Activated CD4-positive, CD25-positive, alpha-beta regulatory T cell treated with anti-CD3 and anti-CD28 coated beads, Interleukin-2, amount 50 U/mL, for 24 hours (primary cell): Measurements from ENCODE around the gene MYO18A.
"Not testable (repeated sequence)": the region's sequence is repeated elsewhere in the genome, so short reads cannot be mapped to it uniquely, and the experiment has no call there.

ENCODE experiments used
- ATAC-seq, 2 donors: fragments of 150-1000 bp; cut with Tn5 transposase; one replicate each; pipeline ENCODE4 v1.10.0; 2021; ENCODE audit warnings: mild to moderate bottlenecking in 1 of 2, moderate library complexity in 1 of 2

Gene MYO18A

GRCh38 chr17:29147228-29147627 lies 33.0 kb downstream of the MYO18A start:
- not testable (repeated sequence) for ATAC-seq

DNA sequence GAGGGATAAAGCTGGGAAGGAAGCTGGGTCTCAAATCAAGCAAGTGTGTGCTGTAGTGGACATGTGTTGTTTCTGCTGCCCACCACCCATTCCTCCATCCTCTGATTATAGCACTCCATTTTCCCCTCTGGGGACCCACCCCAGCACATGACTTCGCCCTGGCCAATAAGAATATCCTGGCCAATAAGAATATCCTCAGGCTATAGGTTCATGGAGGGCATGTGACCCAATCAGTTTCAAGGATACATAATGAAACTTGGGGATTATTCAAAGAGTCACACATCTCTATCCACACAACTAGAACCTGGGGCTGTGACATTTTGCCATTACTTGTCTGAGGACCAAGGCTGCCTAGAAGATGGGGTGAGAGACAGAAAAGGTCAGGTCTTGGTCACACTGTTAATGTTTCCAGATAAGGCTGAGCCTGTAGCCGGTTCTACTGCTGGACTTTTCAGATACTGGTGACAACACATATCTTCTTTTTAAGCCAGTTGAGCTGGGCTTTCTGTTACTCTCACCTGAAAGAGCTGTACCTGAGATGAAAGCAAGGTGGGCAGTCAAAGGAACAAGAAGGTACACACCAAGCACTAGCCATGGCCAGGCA lies 33.7 kb downstream of the MYO18A start:
- ATAC-seq: no peak

DNA sequence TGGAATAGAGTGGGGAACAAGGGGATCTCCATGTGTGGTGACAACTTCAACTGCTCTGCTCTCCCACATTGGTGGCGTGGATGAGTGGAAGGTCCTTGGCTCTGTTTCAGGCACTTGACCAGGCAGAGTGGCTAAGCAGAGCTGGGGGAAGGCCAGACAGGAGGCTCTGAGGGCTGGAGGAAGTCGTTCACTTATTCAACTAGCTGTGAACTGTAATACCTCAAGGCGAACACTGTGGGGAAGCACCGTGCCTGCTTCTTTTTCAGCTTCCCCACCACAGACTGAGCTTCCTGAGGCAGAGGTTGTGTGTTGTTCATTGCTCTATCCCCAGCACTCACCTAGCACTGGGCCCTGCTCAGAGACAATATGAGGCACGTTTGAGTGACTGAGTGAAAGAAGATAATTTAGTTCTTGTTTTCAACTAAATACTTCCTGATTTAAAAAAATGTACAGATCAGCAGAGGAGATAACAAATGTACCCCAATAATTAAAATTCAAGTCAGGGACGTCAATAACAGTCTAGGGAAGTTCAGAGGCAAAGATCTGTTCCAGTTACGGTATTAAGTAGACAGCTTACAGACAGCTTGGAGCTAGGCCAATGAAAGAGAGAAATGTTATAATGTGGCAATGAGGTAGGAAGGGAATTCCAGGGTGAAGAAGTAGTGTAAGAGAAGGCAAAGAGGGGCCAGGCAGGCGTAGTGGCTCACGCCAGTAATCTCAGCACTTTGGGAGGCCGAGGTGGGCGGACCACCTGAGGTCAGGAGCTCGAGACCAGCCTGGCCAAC lies 34.7 kb downstream of the MYO18A start:
- peak; percentile 56 to 62 for ATAC-seq

GRCh38 chr17:29143894-29144293 lies 36.3 kb downstream of the MYO18A start:
- ATAC-seq: no peak

- ATAC-seq: no peak
Measured at GRCh38 chr17:29141514-29141876, 38.7 kb downstream of the MYO18A start.

DNA sequence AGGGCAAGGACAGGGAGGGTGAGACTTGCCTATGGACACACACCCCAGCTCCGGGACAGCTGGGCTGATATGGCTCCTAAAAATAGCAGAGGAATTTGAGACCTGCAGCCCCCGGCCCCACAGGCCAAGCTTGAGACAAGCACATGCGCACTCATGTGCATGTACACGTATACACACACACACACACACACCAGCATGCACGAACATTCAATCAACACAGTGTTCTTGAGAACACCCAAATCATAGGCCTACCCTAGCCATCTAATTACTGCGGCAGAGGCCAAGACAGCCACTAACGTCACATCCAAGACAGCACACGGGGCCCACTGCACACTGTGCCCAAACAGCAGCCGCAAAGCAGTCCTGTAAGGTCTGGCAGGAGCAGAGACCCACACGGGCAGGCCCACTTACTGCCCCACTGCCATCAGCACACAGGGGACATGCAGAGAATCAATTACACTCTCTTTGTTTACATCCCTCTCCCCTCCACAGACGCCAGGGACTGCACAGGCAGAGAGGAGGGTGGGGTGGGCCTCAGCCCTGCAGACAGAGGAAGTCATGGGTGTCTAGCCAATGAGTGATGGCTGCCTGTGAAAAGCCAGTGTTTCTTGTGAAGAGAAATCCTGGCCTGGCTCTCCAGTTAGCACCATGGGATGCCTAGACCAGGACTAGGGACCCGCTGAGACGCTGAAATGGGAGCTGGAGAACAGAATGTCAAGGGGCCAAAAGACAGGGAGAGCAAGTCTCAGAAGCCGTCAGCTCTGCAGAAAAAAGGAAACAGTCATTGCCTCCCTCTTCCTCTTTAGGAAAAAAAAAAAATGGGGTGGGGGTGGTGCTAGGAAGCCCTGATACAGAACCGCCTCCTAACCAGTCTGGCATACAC lies 39.3 kb downstream of the MYO18A start:
- ATAC-seq: no peak

GRCh38 chr17:29140051-29140621 lies 40.1 kb downstream of the MYO18A start:
- ATAC-seq: peak; percentile 61 to 68

DNA sequence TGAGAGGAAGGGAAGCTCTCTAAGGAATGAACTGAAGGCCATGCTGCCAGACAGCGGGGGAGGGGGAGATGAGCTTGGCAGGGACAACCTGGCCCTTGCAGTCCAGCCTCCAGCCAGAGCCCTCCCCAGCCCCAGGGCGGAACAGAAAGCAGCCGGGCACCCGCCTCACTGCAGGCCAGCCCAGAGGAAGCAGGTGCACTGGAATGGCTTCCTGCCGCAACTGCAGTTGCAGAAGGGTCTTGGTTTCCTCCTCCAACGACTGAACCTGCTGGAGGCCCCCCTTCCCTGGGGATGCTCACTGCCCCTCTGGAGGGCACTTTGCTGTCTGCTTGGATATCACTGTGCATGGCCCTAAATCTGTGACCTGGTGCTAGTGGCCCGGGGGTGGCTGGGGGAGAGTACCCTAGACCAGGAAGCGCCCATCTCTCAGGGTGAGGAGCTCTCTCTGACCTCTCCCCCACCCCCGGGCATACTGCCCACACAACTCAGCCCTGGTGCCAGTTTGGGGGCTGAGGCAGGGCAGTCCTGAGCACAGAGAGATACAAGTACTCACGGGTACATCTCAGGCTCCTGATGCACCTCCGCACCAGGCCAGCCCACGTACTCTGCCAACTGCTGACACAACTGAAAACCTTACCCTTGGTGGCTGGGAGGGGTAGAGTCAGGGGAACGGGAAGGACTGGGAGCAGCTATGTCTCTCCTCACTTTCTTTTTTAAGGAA lies 41.1 kb downstream of the MYO18A start:
- ATAC-seq: no peak

DNA sequence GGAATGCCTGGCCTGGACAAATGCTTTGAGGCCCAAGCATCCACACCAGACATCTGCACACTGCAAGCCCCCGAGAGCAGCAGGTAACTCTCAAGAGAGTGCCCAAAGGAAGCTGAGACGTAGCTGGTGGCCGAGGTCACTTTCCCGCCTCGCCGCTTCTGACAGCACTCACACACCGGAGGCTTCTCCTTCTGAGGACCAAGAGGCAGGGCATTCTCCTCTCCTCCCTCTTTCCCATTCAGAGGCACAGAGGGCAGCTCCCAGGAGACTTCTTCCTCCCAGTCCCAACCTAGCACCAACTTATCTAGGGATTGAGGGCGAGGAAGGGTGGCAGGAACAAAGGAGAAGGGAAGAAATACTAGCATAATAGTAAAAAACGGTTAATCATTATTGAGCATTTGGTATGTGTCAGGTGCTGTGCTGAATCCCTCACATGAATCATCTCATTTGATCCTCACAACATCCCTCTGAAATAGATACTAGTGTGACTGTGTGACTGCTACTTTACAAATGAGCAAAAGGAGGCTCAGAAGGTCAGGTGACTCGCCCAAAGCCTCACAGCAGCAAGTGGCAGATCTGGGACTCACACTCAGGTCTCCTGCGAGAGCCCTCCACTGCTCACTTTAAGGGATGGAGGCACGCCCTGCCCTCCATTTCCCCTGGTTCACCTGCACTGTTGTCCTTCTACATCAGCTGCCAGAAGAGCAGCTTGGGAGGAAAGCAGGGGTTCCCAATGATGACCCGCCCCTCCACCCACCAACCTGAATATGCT lies 41.8 kb downstream of the MYO18A start:
- peak; percentile 76 to 77 for ATAC-seq

DNA sequence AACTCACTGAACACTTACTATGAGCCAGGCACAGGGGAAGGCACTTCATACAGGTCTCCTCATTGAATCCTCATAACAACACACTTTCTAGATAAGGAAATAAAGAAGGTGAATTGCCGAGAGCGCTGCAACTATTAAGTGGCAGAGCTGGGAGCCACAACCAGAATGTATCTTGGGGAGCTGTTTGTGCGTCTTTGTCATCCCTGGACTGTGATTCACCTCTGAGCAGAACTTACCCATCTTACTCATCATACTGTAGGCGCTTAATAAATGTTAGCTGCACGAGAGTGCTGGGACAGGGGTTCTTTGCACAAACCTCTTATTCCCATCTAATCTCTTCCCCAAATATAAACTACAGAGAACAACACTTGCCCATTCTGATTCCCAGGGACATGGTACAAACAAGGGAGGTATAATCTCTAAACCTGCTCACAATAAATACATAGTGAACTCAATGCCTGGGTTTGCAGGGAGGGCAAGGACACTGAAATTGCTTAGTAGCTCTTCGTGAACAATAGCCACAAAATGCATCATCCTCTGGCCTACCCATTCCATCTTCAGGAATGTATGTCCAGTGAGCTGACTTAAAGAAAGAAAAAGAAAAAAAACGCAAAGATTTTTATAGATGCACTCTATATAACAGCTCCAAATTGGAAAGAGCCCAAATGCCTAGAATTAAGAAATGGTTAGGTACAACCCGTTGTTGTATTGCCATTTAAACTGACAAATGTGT lies 43.0 kb downstream of the MYO18A start:
- ATAC-seq: peak; percentile 46 to 50

DNA sequence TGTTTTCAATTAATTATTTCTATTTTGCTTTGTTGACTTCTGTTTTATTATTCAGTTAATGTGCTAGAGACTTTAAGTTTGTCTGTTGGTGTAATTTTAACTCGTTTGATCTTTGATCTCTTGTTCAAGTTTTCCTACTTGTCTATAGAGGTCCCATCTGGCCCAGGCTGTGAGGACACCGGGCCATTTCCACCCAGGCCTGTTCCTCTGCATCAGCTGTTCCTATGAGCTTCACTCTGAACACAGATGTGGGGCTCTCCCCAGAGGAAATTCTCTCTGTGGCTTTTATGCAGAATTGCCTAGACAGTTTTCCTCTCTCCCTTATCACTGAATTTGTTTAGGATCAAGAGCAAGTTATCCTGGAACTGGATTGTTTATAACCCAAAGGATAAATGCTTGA lies 44.7 kb downstream of the MYO18A start:
- no peak for ATAC-seq

- no peak for ATAC-seq
Measured at GRCh38 chr17:29133121-29133713, 47.0 kb downstream of the MYO18A start.

- peak; percentile 30 to 32 for ATAC-seq
Measured at GRCh38 chr17:29131814-29132682, 48.1 kb downstream of the MYO18A start.

DNA sequence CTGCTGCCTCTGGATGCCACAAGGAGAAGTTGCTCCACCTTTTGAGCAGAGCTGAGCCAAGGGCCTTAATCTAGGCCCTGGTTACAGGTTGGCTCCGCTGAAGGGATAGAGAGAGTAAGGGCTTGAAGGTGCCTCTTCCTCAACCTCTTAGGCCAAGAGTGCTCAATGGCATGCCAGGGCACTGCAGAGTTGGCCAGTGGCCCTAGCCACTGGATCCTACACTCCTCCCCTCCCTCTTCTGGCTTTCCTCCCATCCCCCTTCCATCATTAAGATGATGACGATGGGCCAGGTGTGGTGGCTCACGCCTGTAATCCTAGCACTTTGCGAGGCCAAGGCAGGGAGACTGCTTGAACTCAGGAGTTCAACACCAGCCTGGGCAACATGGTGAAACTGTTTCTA lies 50.5 kb downstream of the MYO18A start:
- ATAC-seq: no peak

DNA sequence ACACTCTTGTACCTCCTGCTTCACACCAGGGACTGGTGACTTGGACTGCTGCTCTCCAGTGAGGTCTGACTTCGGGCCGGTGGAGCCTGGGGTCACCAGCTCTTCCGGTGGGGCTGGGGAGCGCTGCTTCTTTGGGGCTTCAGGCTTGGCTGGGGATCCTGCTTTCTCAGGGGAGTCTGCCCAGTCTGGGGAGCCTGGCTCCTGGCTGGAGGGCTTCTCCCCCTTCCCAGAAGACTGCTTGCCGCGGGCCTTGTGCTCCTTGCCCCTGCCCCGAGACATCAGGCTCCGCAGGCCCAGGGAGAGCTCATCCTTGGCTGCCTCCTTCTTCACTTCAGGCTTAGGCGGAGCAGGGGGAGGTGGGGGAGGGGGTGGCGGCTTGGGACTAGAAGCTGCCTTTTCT lies 52.4 kb downstream of the MYO18A start:
- no peak for ATAC-seq

DNA sequence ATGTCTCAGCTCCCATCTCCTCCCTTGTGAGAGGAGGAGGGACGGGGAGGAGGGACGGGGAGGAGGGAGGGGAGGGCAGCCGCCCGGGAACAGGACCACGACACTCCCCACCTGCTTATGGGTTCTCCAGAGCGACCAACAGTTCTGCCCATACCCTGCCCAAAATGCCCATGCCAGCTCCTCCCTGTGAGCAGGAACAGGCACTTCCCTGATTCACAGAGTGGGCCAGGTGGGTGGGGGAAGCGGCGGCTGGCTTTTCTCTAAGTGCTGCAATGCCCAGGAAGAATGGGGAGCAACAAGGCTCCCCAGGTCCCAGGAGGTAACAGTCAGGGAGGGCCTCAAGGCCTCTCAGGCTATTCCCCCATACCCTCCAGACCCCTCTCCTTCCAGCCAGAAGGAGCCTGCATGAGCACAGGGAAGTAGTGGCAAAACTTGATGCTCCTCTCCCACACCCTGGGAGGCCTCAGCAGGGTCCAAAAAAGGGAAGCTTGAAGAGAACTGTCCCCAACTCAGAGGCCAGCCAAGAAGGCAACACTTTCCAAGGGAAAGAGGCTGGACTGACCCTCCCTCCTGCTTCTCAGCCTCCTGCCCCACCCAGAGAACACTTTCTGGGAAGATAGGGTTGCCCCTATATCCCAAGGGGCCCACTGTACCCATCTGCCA lies 53.8 kb downstream of the MYO18A start:
- no peak for ATAC-seq

DNA sequence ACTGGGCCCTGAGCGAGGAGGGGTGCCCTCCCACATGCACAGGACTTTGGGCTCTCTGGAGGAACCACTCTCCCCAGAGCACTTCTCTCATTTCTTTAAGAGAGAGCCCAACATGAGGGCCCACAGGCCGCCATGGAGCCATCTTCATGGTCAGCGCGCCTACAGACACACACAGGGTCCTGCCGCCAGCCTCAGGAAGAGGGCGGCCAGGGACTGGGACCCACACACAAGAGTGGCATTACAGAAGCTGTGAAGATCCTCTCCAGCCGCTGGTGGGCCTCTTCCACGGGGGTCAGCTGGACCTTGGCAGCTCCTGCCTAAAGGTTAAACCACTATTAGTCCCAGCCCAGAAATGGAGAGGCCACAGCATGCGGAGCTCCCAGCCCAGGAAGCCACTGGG lies 54.5 kb downstream of the MYO18A start:
- ATAC-seq: no peak

GRCh38 chr17:29124925-29125273 lies 55.3 kb downstream of the MYO18A start:
- ATAC-seq: no peak
